Activated CD8-positive, alpha-beta memory T cell treated with anti-CD3 and anti-CD28 coated beads, Interleukin-2, amount 50 U/mL, for 1 hour (primary cell): ENCODE data around the gene ATF7IP2.
A peak's percentile ranks its signal among the peaks of the same experiment; 100 is the strongest.
"Not testable (repeated sequence)": the region's sequence is repeated elsewhere in the genome, so short reads cannot be mapped to it uniquely, and the experiment has no call there.

ENCODE experiments used
- DNase-seq: peaks from one replicate; pipeline ENCODE4 v3.0.0-alpha.2; 2020; ENCODE audit errors: extremely low read depth

ATF7IP2 gene

GRCh38 chr16:10452208-10453158 lies 66.6 kb downstream of the ATF7IP2 start:
- not testable (repeated sequence) for DNase-seq

GRCh38 chr16:10453159-10453510 lies 67.3 kb downstream of the ATF7IP2 start:
- DNase-seq = no peak

GRCh38 chr16:10465821-10466220 lies 80.0 kb downstream of the ATF7IP2 start:
- no peak for DNase-seq

GRCh38 chr16:10466313-10466712 lies 80.5 kb downstream of the ATF7IP2 start:
- DNase-seq = no peak

GRCh38 chr16:10466861-10467260 lies 81.0 kb downstream of the ATF7IP2 start:
- no peak for DNase-seq

- DNase-seq = not testable (repeated sequence)
Observed at GRCh38 chr16:10476636-10477035, 90.8 kb downstream of the ATF7IP2 start.

GRCh38 chr16:10480151-10480550 lies 94.3 kb downstream of the ATF7IP2 start:
- no peak for DNase-seq

- DNase-seq = no peak
Observed at GRCh38 chr16:10485159-10485558, 99.3 kb downstream of the ATF7IP2 start.

- DNase-seq = no peak
Observed at GRCh38 chr16:10485698-10486382, 100.0 kb downstream of the ATF7IP2 start.

GRCh38 chr16:10490141-10490540 lies 104.3 kb downstream of the ATF7IP2 start:
- DNase-seq = no peak

GRCh38 chr16:10493276-10493675 lies 107.4 kb downstream of the ATF7IP2 start:
- DNase-seq = no peak

- DNase-seq = no peak
Observed at GRCh38 chr16:10494343-10495030, 108.6 kb downstream of the ATF7IP2 start.

GRCh38 chr16:10495031-10495345 lies 109.1 kb downstream of the ATF7IP2 start:
- no peak for DNase-seq

GRCh38 chr16:10497132-10498101 lies 111.6 kb downstream of the ATF7IP2 start:
- DNase-seq = no peak

GRCh38 chr16:10500582-10500981 lies 114.7 kb downstream of the ATF7IP2 start:
- DNase-seq = no peak

- DNase-seq = no peak
Observed at GRCh38 chr16:10501016-10501607, 115.3 kb downstream of the ATF7IP2 start.

GRCh38 chr16:10502776-10503175 lies 116.9 kb downstream of the ATF7IP2 start:
- no peak for DNase-seq

GRCh38 chr16:10504404-10504885 lies 118.6 kb downstream of the ATF7IP2 start:
- no peak for DNase-seq

GRCh38 chr16:10505286-10505685 lies 119.4 kb downstream of the ATF7IP2 start:
- not testable (repeated sequence) for DNase-seq

- DNase-seq = peak; percentile 36
Observed at GRCh38 chr16:10509534-10510025, 123.7 kb downstream of the ATF7IP2 start.

GRCh38 chr16:10510279-10510678 lies 124.4 kb downstream of the ATF7IP2 start:
- DNase-seq = no peak
